C4-2B (cell line): ENCODE results near the gene ISG20.

Source experiments
- CTCF ChIP-seq: fragments of 450-650 bp; conservative IDR thresholded peaks from 2 replicates; pipeline ENCODE4 v1.5.1; 2017; ENCODE audit warnings: mild to moderate bottlenecking
- ZFX ChIP-seq: fragments of 450-650 bp; IDR thresholded peaks from 2 replicates; pipeline ENCODE4 v1.6.1; 2017

- TF ChIP-seq CTCF = no peak
- no peak for TF ChIP-seq ZFX
Observed at GRCh38 chr15:88641959-88642452, 3.2 kb downstream of the ISG20 start.
